H9 (cell line): ENCODE results near the gene ALKAL2. TPM values are rescaled to one million over a fixed set of nuclear protein-coding genes. Genes with fewer than 3 reads are reported as not detected.

ENCODE experiments used
- DNase-seq: peaks from one replicate; pipeline ENCODE4 v3.0.0-alpha.2; 2017
- H2AFZ ChIP-seq: one replicate; pipeline ENCODE4 v1.6.1; 2013; ENCODE audit warnings: mild to moderate bottlenecking, low read length, control low read depth, moderate library complexity
- H2AK5ac ChIP-seq: 2 replicates; pipeline ENCODE4 v1.6.1; 2013; ENCODE audit warnings: low read length, control low read depth, mixed read lengths; ENCODE audit not compliant: insufficient read length
- H2BK120ac ChIP-seq: one replicate; pipeline ENCODE4 v1.6.1; 2013; ENCODE audit warnings: low read depth, mild to moderate bottlenecking, low read length, control low read depth, inconsistent platforms; ENCODE audit not compliant: poor library complexity, severe bottlenecking
- H2BK12ac ChIP-seq: 2 replicates; pipeline ENCODE4 v1.6.1; 2013; ENCODE audit warnings: low read length, control low read depth, mixed read lengths, low read depth; ENCODE audit not compliant: insufficient read length
- H2BK15ac ChIP-seq: 2 replicates; pipeline ENCODE4 v1.6.1; 2013; ENCODE audit warnings: low read depth, low read length, control low read depth
- H2BK20ac ChIP-seq: one replicate; pipeline ENCODE4 v1.6.1; 2013; ENCODE audit warnings: low read depth, mild to moderate bottlenecking, low read length, control low read depth, inconsistent platforms; ENCODE audit not compliant: poor library complexity, severe bottlenecking
- H2BK5ac ChIP-seq: 2 replicates; pipeline ENCODE4 v1.6.1; 2013; ENCODE audit warnings: low read length, control low read depth, mixed read lengths; ENCODE audit not compliant: insufficient read length
- H3K14ac ChIP-seq: 2 replicates; pipeline ENCODE4 v1.6.1; 2013; ENCODE audit warnings: low read length, control low read depth; ENCODE audit not compliant: insufficient read depth
- H3K18ac ChIP-seq: 2 replicates; pipeline ENCODE4 v1.6.1; 2013; ENCODE audit warnings: low read depth, mild to moderate bottlenecking, mixed read lengths, low read length, control low read depth; ENCODE audit not compliant: insufficient read length
- H3K23ac ChIP-seq: 2 replicates; pipeline ENCODE4 v1.6.1; 2013; ENCODE audit warnings: low read length, control low read depth, mixed read lengths, low read depth; ENCODE audit not compliant: insufficient read length
- H3K23me2 ChIP-seq: 2 replicates; pipeline ENCODE4 v1.6.1; 2013; ENCODE audit warnings: low read depth, mild to moderate bottlenecking, mixed read lengths, low read length, control low read depth; ENCODE audit not compliant: insufficient read length, poor library complexity, severe bottlenecking
- H3K27ac ChIP-seq: 2 replicates; pipeline ENCODE4 v1.5.1; 2013; ENCODE audit warnings: low read length, control low read depth, mixed read lengths, low read depth; ENCODE audit not compliant: insufficient read length
- H3K27me3 ChIP-seq: 2 replicates; pipeline ENCODE4 v1.6.1; 2013; ENCODE audit warnings: low read length, control low read depth, inconsistent platforms; ENCODE audit not compliant: insufficient read depth
- H3K4ac ChIP-seq: 2 replicates; pipeline ENCODE4 v1.6.1; 2013; ENCODE audit warnings: low read depth, mild to moderate bottlenecking, control low read depth, inconsistent platforms, low read length, moderate library complexity
- H3K4me1 ChIP-seq: 2 replicates; pipeline ENCODE4 v1.6.1; 2013; ENCODE audit warnings: low read length, control low read depth, inconsistent platforms; ENCODE audit not compliant: insufficient read depth
- H3K4me2 ChIP-seq: 2 replicates; pipeline ENCODE4 v1.6.1; 2013; ENCODE audit warnings: low read length, control low read depth, mixed read lengths; ENCODE audit not compliant: insufficient read length, insufficient read depth
- H3K56ac ChIP-seq: 2 replicates; pipeline ENCODE4 v1.6.1; 2013; ENCODE audit warnings: low read depth, mild to moderate bottlenecking, mixed read lengths, low read length, control low read depth; ENCODE audit not compliant: insufficient read length
- H3K79me1 ChIP-seq: 2 replicates; pipeline ENCODE4 v1.6.1; 2013; ENCODE audit warnings: low read depth, mild to moderate bottlenecking, moderate library complexity, low read length, control low read depth, inconsistent platforms; ENCODE audit not compliant: insufficient read depth, poor library complexity, severe bottlenecking
- H3K79me2 ChIP-seq: 2 replicates; pipeline ENCODE4 v1.6.1; 2013; ENCODE audit warnings: low read length, control low read depth, inconsistent platforms; ENCODE audit not compliant: insufficient read depth
- H3K9ac ChIP-seq: 2 replicates; pipeline ENCODE4 v1.6.1; 2013; ENCODE audit warnings: low read length, control low read depth, mixed read lengths; ENCODE audit not compliant: insufficient read length; ENCODE audit errors: extremely low read depth
- H3K9me3 ChIP-seq: one replicate; pipeline ENCODE4 v1.6.1; 2013; ENCODE audit warnings: low read depth, low read length, inconsistent platforms; ENCODE audit not compliant: control insufficient read depth
- H3T11ph ChIP-seq: one replicate; pipeline ENCODE4 v1.6.1; 2013; ENCODE audit warnings: mild to moderate bottlenecking, low read length, control low read depth, inconsistent platforms
- H4K20me1 ChIP-seq: one replicate; pipeline ENCODE4 v1.6.1; 2013; ENCODE audit not compliant: control insufficient read depth, insufficient read length, insufficient read depth
- H4K5ac ChIP-seq: 2 replicates; pipeline ENCODE4 v1.6.1; 2013; ENCODE audit warnings: low read depth, mild to moderate bottlenecking, mixed read lengths, low read length, control low read depth; ENCODE audit not compliant: insufficient read length
- H4K8ac ChIP-seq: replicated peaks from 2 replicates; pipeline ENCODE4 v1.6.1; 2013; ENCODE audit warnings: low read length, control low read depth, mixed read lengths, low read depth; ENCODE audit not compliant: insufficient read length
- H4K91ac ChIP-seq: 2 replicates; pipeline ENCODE4 v1.6.1; 2013; ENCODE audit warnings: low read depth, mild to moderate bottlenecking, moderate library complexity, mixed read lengths, low read length, control low read depth; ENCODE audit not compliant: insufficient read length
- H3K27ac Mint-ChIP-seq, 3 experiments: 2 replicates in 2 of 3; 3 replicates in 1 of 3; pipeline ENCODE4 v1.8.0; 2020 to 2021; ENCODE audit warnings: mixed read lengths in 3 of 3, mild to moderate bottlenecking in 1 of 3, moderate library complexity in 1 of 3
- H3K27me3 Mint-ChIP-seq: 2 replicates; pipeline ENCODE4 v1.8.0; 2021; ENCODE audit warnings: low read depth, mild to moderate bottlenecking, moderate library complexity, mixed read lengths
- H3K36me3 Mint-ChIP-seq, 3 experiments: 2 replicates in 2 of 3; 3 replicates in 1 of 3; pipeline ENCODE4 v1.8.0; 2020 to 2021; ENCODE audit warnings: low read depth in 3 of 3, mixed read lengths in 3 of 3; ENCODE audit not compliant: insufficient read depth in 1 of 3
- H3K4me1 Mint-ChIP-seq, 2 experiments: 2 replicates each; pipeline ENCODE4 v1.8.0; 2020; ENCODE audit warnings: mixed read lengths in 2 of 2
- H3K4me3 Mint-ChIP-seq, 2 experiments: 2 replicates in 1 of 2; 3 replicates in 1 of 2; pipeline ENCODE4 v1.8.0; 2020 to 2021; ENCODE audit warnings: mild to moderate bottlenecking in 2 of 2, mixed read lengths in 2 of 2, moderate library complexity in 1 of 2
- H3K9me3 Mint-ChIP-seq, 2 experiments: 2 replicates in 1 of 2; 3 replicates in 1 of 2; pipeline ENCODE4 v1.8.0; 2020; ENCODE audit warnings: mild to moderate bottlenecking in 2 of 2, mixed read lengths in 2 of 2, moderate library complexity in 1 of 2
- WGBS: extraction: QIAGEN DNeasy Blood & Tissue Kit; methylation state at CpG from one replicate; pipeline ENCODE4 v1.1.7; 2013; ENCODE audit warnings: missing lambda C conversion rate, low lambda C conversion rate, mixed read lengths; ENCODE audit not compliant: insufficient read length; ENCODE audit errors: extremely low coverage; 5-methylcytosine and 5-hydroxymethylcytosine counted together
- total RNA-seq: library from RNA; stranded (reverse); gene quantifications from 2 replicates; pipeline ENCODE4 v1.2.1, GENCODE V29; 2021
- TF ChIP-seq, protein P1 (sequence below): fragments of 200-600 bp; sonication (generic); conservative IDR thresholded peaks from 3 replicates; pipeline ENCODE4 v1.8.0; 2021; ENCODE audit warnings: antibody characterized with exemption, mild to moderate bottlenecking

ALKAL2 gene
- total RNA-seq, 1 experiment from 2014 or later, result 0.48 TPM

- peaks cover 11% of the 10 kb centered on the region for H3K27me3 Mint-ChIP-seq
- Histone ChIP-seq H2BK5ac (no peak overlapping the region), H3K4ac (no peak overlapping the region), H3K18ac (no peak overlapping the region), H2BK20ac (no peak overlapping the region), H3K23ac (no peak overlapping the region), H3K4me2 (peak overlapping the region; percentile 97), H4K91ac (no peak overlapping the region), H3K79me2 (peaks cover 29% of the 10 kb centered on the region), H4K20me1 (no peaks in the 10 kb centered on the region), H2BK15ac (no peak overlapping the region), H2BK12ac (no peak overlapping the region), H3K27ac (no peak overlapping the region), H3K9me3 (no peaks in the 10 kb centered on the region), H3K23me2 (peaks cover 16% of the 10 kb centered on the region), H3K14ac (no peak overlapping the region; the same call in 1 of the 2 replicates), H4K5ac (no peak overlapping the region), H3K56ac (no peak overlapping the region), H2AFZ (no peak overlapping the region), H3K27me3 (no peaks in the 10 kb centered on the region), H2AK5ac (no peak overlapping the region), H3K79me1 (no peaks in the 10 kb centered on the region), H2BK120ac (no peak overlapping the region), H4K8ac (no peak overlapping the region), H3K9ac (peak overlapping the region; percentile 15), H3K4me1 (peaks cover 2% of the 10 kb centered on the region; the same call in 1 of the 2 replicates), H3T11ph (no peak overlapping the region)
- peaks cover 17 to 19% of the 10 kb centered on the region in 2 experiments for H3K9me3 Mint-ChIP-seq
- peaks cover 26 to 41% (median 30%) of the 10 kb centered on the region in 3 experiments for H3K36me3 Mint-ChIP-seq
- DNase-seq, result no peak
- H3K4me3 Mint-ChIP-seq, result peak overlapping the region; percentile 93 to 94
- WGBS, result no CpG with 5 or more reads among the region's 42 CpGs
- H3K27ac Mint-ChIP-seq, result no peak overlapping the region
- peaks cover 20 to 35% of the 10 kb centered on the region in 2 experiments for H3K4me1 Mint-ChIP-seq
- TF ChIP-seq, protein P1, sequence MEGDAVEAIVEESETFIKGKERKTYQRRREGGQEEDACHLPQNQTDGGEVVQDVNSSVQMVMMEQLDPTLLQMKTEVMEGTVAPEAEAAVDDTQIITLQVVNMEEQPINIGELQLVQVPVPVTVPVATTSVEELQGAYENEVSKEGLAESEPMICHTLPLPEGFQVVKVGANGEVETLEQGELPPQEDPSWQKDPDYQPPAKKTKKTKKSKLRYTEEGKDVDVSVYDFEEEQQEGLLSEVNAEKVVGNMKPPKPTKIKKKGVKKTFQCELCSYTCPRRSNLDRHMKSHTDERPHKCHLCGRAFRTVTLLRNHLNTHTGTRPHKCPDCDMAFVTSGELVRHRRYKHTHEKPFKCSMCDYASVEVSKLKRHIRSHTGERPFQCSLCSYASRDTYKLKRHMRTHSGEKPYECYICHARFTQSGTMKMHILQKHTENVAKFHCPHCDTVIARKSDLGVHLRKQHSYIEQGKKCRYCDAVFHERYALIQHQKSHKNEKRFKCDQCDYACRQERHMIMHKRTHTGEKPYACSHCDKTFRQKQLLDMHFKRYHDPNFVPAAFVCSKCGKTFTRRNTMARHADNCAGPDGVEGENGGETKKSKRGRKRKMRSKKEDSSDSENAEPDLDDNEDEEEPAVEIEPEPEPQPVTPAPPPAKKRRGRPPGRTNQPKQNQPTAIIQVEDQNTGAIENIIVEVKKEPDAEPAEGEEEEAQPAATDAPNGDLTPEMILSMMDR, result no peak
Measured at GRCh38 chr2:263022-263738, 24.7 kb downstream of the ALKAL2 start.
